DOHH2 (cell line): ENCODE measurements around the gene UBE4B.

ENCODE experiments used
- EZH2phosphoT487 ChIP-seq: fragments of 200-600 bp; sonication (generic); IDR thresholded peaks from 2 replicates; pipeline ENCODE4 v1.6.1; 2017; ENCODE audit warnings: borderline replicate concordance, mild to moderate bottlenecking, antibody characterized with exemption, low read length, moderate library complexity, mixed read lengths
- TF ChIP-seq, protein P1 (sequence below): fragments of 200-600 bp; sonication (generic); IDR thresholded peaks from one replicate; pipeline ENCODE4 v1.5.1; 2014; ENCODE audit warnings: antibody characterized with exemption, mild to moderate bottlenecking, low read depth, low read length; ENCODE audit not compliant: poor library complexity, severe bottlenecking

DNA sequence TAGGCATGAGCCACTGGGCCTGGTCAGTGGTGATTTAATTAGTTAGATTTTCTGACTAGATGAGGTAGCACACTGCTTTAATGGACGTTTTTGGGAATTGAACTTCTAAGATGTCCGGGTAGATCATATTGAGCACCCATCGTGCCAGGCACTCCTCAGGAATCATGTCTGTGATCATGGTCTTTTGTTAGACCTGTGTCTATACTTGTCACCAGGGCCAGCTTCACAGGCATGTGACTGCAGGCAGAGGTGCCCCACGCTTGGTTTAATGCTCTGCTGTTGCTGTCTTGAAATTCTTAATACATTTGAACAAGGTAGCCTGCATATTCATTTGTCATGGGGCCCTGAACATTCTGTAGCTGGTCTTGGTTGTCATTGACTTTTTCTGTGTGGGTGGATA, 19.6 kb downstream of the UBE4B start:
- TF ChIP-seq, protein P1, sequence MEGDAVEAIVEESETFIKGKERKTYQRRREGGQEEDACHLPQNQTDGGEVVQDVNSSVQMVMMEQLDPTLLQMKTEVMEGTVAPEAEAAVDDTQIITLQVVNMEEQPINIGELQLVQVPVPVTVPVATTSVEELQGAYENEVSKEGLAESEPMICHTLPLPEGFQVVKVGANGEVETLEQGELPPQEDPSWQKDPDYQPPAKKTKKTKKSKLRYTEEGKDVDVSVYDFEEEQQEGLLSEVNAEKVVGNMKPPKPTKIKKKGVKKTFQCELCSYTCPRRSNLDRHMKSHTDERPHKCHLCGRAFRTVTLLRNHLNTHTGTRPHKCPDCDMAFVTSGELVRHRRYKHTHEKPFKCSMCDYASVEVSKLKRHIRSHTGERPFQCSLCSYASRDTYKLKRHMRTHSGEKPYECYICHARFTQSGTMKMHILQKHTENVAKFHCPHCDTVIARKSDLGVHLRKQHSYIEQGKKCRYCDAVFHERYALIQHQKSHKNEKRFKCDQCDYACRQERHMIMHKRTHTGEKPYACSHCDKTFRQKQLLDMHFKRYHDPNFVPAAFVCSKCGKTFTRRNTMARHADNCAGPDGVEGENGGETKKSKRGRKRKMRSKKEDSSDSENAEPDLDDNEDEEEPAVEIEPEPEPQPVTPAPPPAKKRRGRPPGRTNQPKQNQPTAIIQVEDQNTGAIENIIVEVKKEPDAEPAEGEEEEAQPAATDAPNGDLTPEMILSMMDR: no peak
- no peak for TF ChIP-seq EZH2phosphoT487
